H9 (cell line): ENCODE measurements around the gene RPS19BP1. TPM values are rescaled to one million over a fixed set of nuclear protein-coding genes. Genes with fewer than 3 reads are reported as not detected.
"Not testable (repeated sequence)": the region's sequence is repeated elsewhere in the genome, so short reads cannot be mapped to it uniquely, and the experiment has no call there.

ENCODE experiments used
- DNase-seq: peaks from one replicate; pipeline ENCODE4 v3.0.0-alpha.2; 2017
- H2AFZ ChIP-seq: one replicate; pipeline ENCODE4 v1.6.1; 2013; ENCODE audit warnings: mild to moderate bottlenecking, low read length, control low read depth, moderate library complexity
- H2AK5ac ChIP-seq: 2 replicates; pipeline ENCODE4 v1.6.1; 2013; ENCODE audit warnings: low read length, control low read depth, mixed read lengths; ENCODE audit not compliant: insufficient read length
- H2BK120ac ChIP-seq: one replicate; pipeline ENCODE4 v1.6.1; 2013; ENCODE audit warnings: low read depth, mild to moderate bottlenecking, low read length, control low read depth, inconsistent platforms; ENCODE audit not compliant: poor library complexity, severe bottlenecking
- H2BK12ac ChIP-seq: 2 replicates; pipeline ENCODE4 v1.6.1; 2013; ENCODE audit warnings: low read length, control low read depth, mixed read lengths, low read depth; ENCODE audit not compliant: insufficient read length
- H2BK15ac ChIP-seq: 2 replicates; pipeline ENCODE4 v1.6.1; 2013; ENCODE audit warnings: low read depth, low read length, control low read depth
- H2BK20ac ChIP-seq: one replicate; pipeline ENCODE4 v1.6.1; 2013; ENCODE audit warnings: low read depth, mild to moderate bottlenecking, low read length, control low read depth, inconsistent platforms; ENCODE audit not compliant: poor library complexity, severe bottlenecking
- H2BK5ac ChIP-seq: 2 replicates; pipeline ENCODE4 v1.6.1; 2013; ENCODE audit warnings: low read length, control low read depth, mixed read lengths; ENCODE audit not compliant: insufficient read length
- H3K14ac ChIP-seq: 2 replicates; pipeline ENCODE4 v1.6.1; 2013; ENCODE audit warnings: low read length, control low read depth; ENCODE audit not compliant: insufficient read depth
- H3K18ac ChIP-seq: 2 replicates; pipeline ENCODE4 v1.6.1; 2013; ENCODE audit warnings: low read depth, mild to moderate bottlenecking, mixed read lengths, low read length, control low read depth; ENCODE audit not compliant: insufficient read length
- H3K23ac ChIP-seq: 2 replicates; pipeline ENCODE4 v1.6.1; 2013; ENCODE audit warnings: low read length, control low read depth, mixed read lengths, low read depth; ENCODE audit not compliant: insufficient read length
- H3K23me2 ChIP-seq: 2 replicates; pipeline ENCODE4 v1.6.1; 2013; ENCODE audit warnings: low read depth, mild to moderate bottlenecking, mixed read lengths, low read length, control low read depth; ENCODE audit not compliant: insufficient read length, poor library complexity, severe bottlenecking
- H3K27ac ChIP-seq: 2 replicates; pipeline ENCODE4 v1.5.1; 2013; ENCODE audit warnings: low read length, control low read depth, mixed read lengths, low read depth; ENCODE audit not compliant: insufficient read length
- H3K27me3 ChIP-seq: 2 replicates; pipeline ENCODE4 v1.6.1; 2013; ENCODE audit warnings: low read length, control low read depth, inconsistent platforms; ENCODE audit not compliant: insufficient read depth
- H3K4ac ChIP-seq: 2 replicates; pipeline ENCODE4 v1.6.1; 2013; ENCODE audit warnings: low read depth, mild to moderate bottlenecking, control low read depth, inconsistent platforms, low read length, moderate library complexity
- H3K4me1 ChIP-seq: 2 replicates; pipeline ENCODE4 v1.6.1; 2013; ENCODE audit warnings: low read length, control low read depth, inconsistent platforms; ENCODE audit not compliant: insufficient read depth
- H3K4me2 ChIP-seq: 2 replicates; pipeline ENCODE4 v1.6.1; 2013; ENCODE audit warnings: low read length, control low read depth, mixed read lengths; ENCODE audit not compliant: insufficient read length, insufficient read depth
- H3K56ac ChIP-seq: 2 replicates; pipeline ENCODE4 v1.6.1; 2013; ENCODE audit warnings: low read depth, mild to moderate bottlenecking, mixed read lengths, low read length, control low read depth; ENCODE audit not compliant: insufficient read length
- H3K79me1 ChIP-seq: 2 replicates; pipeline ENCODE4 v1.6.1; 2013; ENCODE audit warnings: low read depth, mild to moderate bottlenecking, moderate library complexity, low read length, control low read depth, inconsistent platforms; ENCODE audit not compliant: insufficient read depth, poor library complexity, severe bottlenecking
- H3K79me2 ChIP-seq: 2 replicates; pipeline ENCODE4 v1.6.1; 2013; ENCODE audit warnings: low read length, control low read depth, inconsistent platforms; ENCODE audit not compliant: insufficient read depth
- H3K9ac ChIP-seq: 2 replicates; pipeline ENCODE4 v1.6.1; 2013; ENCODE audit warnings: low read length, control low read depth, mixed read lengths; ENCODE audit not compliant: insufficient read length; ENCODE audit errors: extremely low read depth
- H3K9me3 ChIP-seq: one replicate; pipeline ENCODE4 v1.6.1; 2013; ENCODE audit warnings: low read depth, low read length, inconsistent platforms; ENCODE audit not compliant: control insufficient read depth
- H3T11ph ChIP-seq: one replicate; pipeline ENCODE4 v1.6.1; 2013; ENCODE audit warnings: mild to moderate bottlenecking, low read length, control low read depth, inconsistent platforms
- H4K20me1 ChIP-seq: one replicate; pipeline ENCODE4 v1.6.1; 2013; ENCODE audit not compliant: control insufficient read depth, insufficient read length, insufficient read depth
- H4K5ac ChIP-seq: 2 replicates; pipeline ENCODE4 v1.6.1; 2013; ENCODE audit warnings: low read depth, mild to moderate bottlenecking, mixed read lengths, low read length, control low read depth; ENCODE audit not compliant: insufficient read length
- H4K8ac ChIP-seq: replicated peaks from 2 replicates; pipeline ENCODE4 v1.6.1; 2013; ENCODE audit warnings: low read length, control low read depth, mixed read lengths, low read depth; ENCODE audit not compliant: insufficient read length
- H4K91ac ChIP-seq: 2 replicates; pipeline ENCODE4 v1.6.1; 2013; ENCODE audit warnings: low read depth, mild to moderate bottlenecking, moderate library complexity, mixed read lengths, low read length, control low read depth; ENCODE audit not compliant: insufficient read length
- H3K27ac Mint-ChIP-seq, 3 experiments: 2 replicates in 2 of 3; 3 replicates in 1 of 3; pipeline ENCODE4 v1.8.0; 2020 to 2021; ENCODE audit warnings: mixed read lengths in 3 of 3, mild to moderate bottlenecking in 1 of 3, moderate library complexity in 1 of 3
- H3K27me3 Mint-ChIP-seq: 2 replicates; pipeline ENCODE4 v1.8.0; 2021; ENCODE audit warnings: low read depth, mild to moderate bottlenecking, moderate library complexity, mixed read lengths
- H3K36me3 Mint-ChIP-seq, 3 experiments: 2 replicates in 2 of 3; 3 replicates in 1 of 3; pipeline ENCODE4 v1.8.0; 2020 to 2021; ENCODE audit warnings: low read depth in 3 of 3, mixed read lengths in 3 of 3; ENCODE audit not compliant: insufficient read depth in 1 of 3
- H3K4me1 Mint-ChIP-seq, 2 experiments: 2 replicates each; pipeline ENCODE4 v1.8.0; 2020; ENCODE audit warnings: mixed read lengths in 2 of 2
- H3K4me3 Mint-ChIP-seq, 2 experiments: 2 replicates in 1 of 2; 3 replicates in 1 of 2; pipeline ENCODE4 v1.8.0; 2020 to 2021; ENCODE audit warnings: mild to moderate bottlenecking in 2 of 2, mixed read lengths in 2 of 2, moderate library complexity in 1 of 2
- H3K9me3 Mint-ChIP-seq, 2 experiments: 2 replicates in 1 of 2; 3 replicates in 1 of 2; pipeline ENCODE4 v1.8.0; 2020; ENCODE audit warnings: mild to moderate bottlenecking in 2 of 2, mixed read lengths in 2 of 2, moderate library complexity in 1 of 2
- CTCF ChIP-seq: fragments of 200-600 bp; sonication (generic); conservative IDR thresholded peaks from 3 replicates; pipeline ENCODE4 v1.8.0; 2021; ENCODE audit warnings: antibody characterized with exemption, mild to moderate bottlenecking
- WGBS: extraction: QIAGEN DNeasy Blood & Tissue Kit; methylation state at CpG from one replicate; pipeline ENCODE4 v1.1.7; 2013; ENCODE audit warnings: missing lambda C conversion rate, low lambda C conversion rate, mixed read lengths; ENCODE audit not compliant: insufficient read length; ENCODE audit errors: extremely low coverage; 5-methylcytosine and 5-hydroxymethylcytosine counted together
- total RNA-seq: library from RNA; stranded (reverse); gene quantifications from 2 replicates; pipeline ENCODE4 v1.2.1, GENCODE V29; 2021

The RPS19BP1 gene
- total RNA-seq, 1 experiment from 2014 or later, result 65.0 TPM

DNA sequence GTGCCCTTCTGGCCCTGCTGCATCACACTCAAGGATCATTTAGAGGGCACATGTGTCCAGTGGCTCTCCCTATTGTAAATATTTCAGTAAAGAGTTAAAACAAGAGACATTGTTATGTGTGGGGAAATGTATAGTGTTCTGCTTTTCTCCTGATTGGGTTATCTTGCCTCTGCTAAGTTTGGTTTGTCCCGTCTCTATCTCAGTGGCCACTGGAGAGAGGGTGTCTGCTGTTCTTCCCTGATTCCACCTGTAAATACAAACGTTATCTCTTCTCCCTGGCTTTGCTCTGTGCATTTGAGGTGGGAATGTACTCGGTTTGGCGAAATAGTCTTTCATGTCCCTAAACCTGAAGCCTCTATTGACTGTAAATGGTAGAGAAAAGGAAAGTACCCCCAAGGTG lies 24.2 kb downstream of the RPS19BP1 start:
- H2AK5ac ChIP-seq, result no peak overlapping the region
- Mint-ChIP-seq H3K27ac (no peak overlapping the region), H3K4me3 (no peak overlapping the region), H3K27me3 (peaks cover 100% of the 10 kb centered on the region), H3K36me3 (peaks cover 76 to 94% (median 80%) of the 10 kb centered on the region in 3 experiments), H3K9me3 (no peaks in the 10 kb centered on the region; a peak in 2 of 5 replicates), H3K4me1 (peaks cover 6% of the 10 kb centered on the region in 2 experiments)
- H3K4me2 ChIP-seq, result no peak overlapping the region
- no peaks in the 10 kb centered on the region for H3K4me1 ChIP-seq
- no peak overlapping the region for H2AFZ ChIP-seq
- H3K56ac ChIP-seq, result no peak overlapping the region
- no peak overlapping the region for H3K4ac ChIP-seq
- no peak overlapping the region for H2BK120ac ChIP-seq
- WGBS, result no CpG with 5 or more reads among the region's 4 CpGs
- no peak overlapping the region for H2BK12ac ChIP-seq
- H3K9ac ChIP-seq, result no peak overlapping the region
- no peak for TF ChIP-seq CTCF
- no peaks in the 10 kb centered on the region for H3K23me2 ChIP-seq
- H2BK5ac ChIP-seq, result no peak overlapping the region
- H3K79me2 ChIP-seq, result no peaks in the 10 kb centered on the region
- no peaks in the 10 kb centered on the region for H3K79me1 ChIP-seq
- no peak overlapping the region for H3T11ph ChIP-seq
- no peaks in the 10 kb centered on the region for H3K9me3 ChIP-seq
- no peak for DNase-seq
- H2BK20ac ChIP-seq, result no peak overlapping the region
- no peak overlapping the region for H4K5ac ChIP-seq
- no peak overlapping the region for H2BK15ac ChIP-seq
- H3K23ac ChIP-seq, result no peak overlapping the region
- H4K20me1 ChIP-seq, result peaks cover 8% of the 10 kb centered on the region
- no peak overlapping the region for H3K18ac ChIP-seq
- H3K14ac ChIP-seq, result no peak overlapping the region
- no peak overlapping the region for H3K27ac ChIP-seq
- no peak overlapping the region for H4K8ac ChIP-seq
- peaks cover 45% of the 10 kb centered on the region; the same call in 1 of the 2 replicates for H3K27me3 ChIP-seq
- no peak overlapping the region for H4K91ac ChIP-seq

GRCh38 chr22:39507021-39507420 lies 25.5 kb downstream of the RPS19BP1 start:
- H3K18ac ChIP-seq, H3K79me1 ChIP-seq, H2AFZ ChIP-seq, H2BK15ac ChIP-seq, H3K27ac ChIP-seq, H2BK20ac ChIP-seq, H2BK5ac ChIP-seq, H2BK12ac ChIP-seq, H3K9me3 ChIP-seq, H3K4me3 Mint-ChIP-seq, H4K5ac ChIP-seq, H3K14ac ChIP-seq, H3K27ac Mint-ChIP-seq, H3K23ac ChIP-seq, H4K20me1 ChIP-seq, H4K91ac ChIP-seq, H3K56ac ChIP-seq, H3K9ac ChIP-seq, H3K4ac ChIP-seq, H3K4me1 ChIP-seq, H3K23me2 ChIP-seq, DNase-seq, H4K8ac ChIP-seq, H3K4me2 ChIP-seq, H3K9me3 Mint-ChIP-seq, H2BK120ac ChIP-seq, H3T11ph ChIP-seq, H3K79me2 ChIP-seq, H2AK5ac ChIP-seq: not testable (repeated sequence)
- peaks cover 90% of the 10 kb centered on the region for H3K27me3 Mint-ChIP-seq
- H3K4me1 Mint-ChIP-seq, result peaks cover 10 to 14% of the 10 kb centered on the region in 2 experiments
- H3K36me3 Mint-ChIP-seq, result peaks cover 65 to 83% (median 66%) of the 10 kb centered on the region in 3 experiments
- H3K27me3 ChIP-seq, result peaks cover 43% of the 10 kb centered on the region; the same call in 1 of the 2 replicates
- WGBS, result no CpG with 5 or more reads among the region's 10 CpGs
